ENCODE data around the gene GIPC1. TPM values are rescaled to one million over a fixed set of nuclear protein-coding genes. Genes with fewer than 3 reads are reported as not detected.

Gene GIPC1
- total and polyA plus RNA-seq, 9 of the 15 experiments (the other 6 are each of a cell fraction or from before 2014, with no cell fraction given) = 0.49 to 54.7 (median 24.8) TPM

DNA sequence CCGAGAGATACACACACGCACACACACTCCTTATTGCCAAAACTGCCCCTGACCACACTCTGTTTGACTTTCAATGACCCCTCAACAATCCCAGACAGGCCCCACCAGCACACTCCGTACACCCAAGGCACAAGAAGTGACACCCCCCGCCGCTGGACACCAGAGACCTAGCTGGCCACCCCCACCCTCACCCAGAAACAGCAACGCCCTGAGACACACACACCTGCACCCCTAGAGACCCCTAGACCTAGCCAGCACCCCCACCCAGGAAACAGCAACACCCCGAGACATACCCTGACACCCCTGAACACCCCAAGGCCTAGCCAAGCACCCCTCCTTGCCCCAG, 19.6 kb downstream of the GIPC1 start (continued):
- TF ChIP-seq, protein P1, sequence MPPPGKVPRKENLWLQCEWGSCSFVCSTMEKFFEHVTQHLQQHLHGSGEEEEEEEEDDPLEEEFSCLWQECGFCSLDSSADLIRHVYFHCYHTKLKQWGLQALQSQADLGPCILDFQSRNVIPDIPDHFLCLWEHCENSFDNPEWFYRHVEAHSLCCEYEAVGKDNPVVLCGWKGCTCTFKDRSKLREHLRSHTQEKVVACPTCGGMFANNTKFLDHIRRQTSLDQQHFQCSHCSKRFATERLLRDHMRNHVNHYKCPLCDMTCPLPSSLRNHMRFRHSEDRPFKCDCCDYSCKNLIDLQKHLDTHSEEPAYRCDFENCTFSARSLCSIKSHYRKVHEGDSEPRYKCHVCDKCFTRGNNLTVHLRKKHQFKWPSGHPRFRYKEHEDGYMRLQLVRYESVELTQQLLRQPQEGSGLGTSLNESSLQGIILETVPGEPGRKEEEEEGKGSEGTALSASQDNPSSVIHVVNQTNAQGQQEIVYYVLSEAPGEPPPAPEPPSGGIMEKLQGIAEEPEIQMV (tag; conservative IDR thresholded peaks at IDR 0.05; ENCODE audit: low read depth) = no peak
- TF ChIP-seq MAFF (IDR thresholded peaks at IDR 0.05; ENCODE audit: low read length) = no peak
- TF ChIP-seq NONO (IDR thresholded peaks at IDR 0.05; ENCODE audit: low read depth in 2 of 2, low read length in 1 of 2) = no peak

DNA sequence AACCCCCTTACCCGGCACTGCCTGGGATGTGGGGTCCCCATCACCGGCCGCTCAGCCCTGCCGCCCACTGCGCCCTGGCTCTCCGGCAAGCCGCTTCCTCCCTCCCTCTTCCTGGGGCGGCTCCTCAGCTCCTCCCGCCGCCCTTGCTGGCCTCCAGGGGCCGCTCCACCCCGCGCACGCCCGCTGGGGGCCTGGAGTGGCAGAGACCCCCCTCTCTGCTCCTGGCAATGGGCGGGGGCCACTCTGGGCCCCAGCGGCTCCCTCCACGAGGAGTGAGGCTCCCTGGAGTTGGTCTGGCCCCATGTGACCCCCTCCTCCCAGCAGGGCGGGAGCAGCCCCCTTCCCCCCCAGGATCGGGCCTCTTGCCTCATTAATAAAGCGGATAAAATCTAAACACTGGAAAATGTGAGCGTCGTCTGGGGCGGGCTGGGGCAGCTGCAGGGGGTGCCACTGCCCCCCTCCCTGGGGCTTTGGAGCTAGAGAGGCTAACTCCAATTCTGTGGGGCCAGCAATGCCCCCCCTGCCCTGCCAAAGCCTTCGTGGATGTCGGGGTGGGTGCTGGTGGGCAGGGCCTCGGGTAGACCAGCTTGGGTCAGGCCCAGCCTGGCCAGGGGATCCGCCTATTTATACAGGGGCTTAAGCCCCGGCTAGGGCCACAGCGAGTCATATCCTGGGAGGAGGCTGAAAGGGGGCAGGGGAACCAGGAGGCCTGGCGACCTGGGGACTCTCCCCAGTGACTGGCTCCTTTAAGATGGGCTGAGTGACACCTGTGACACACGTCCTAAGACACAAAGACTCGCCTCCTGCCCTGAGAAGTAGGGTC, 20.5 kb downstream of the GIPC1 start, which contains the start of gene PTGER1:
Gene PTGER1 (minus strand): TSS at position 104 of the 823 bp plus-strand sequence. CDS start 1,034 bp downstream, outside the sequence.
- Histone ChIP-seq H3K4me1 (replicated peaks in 1 of 2; ENCODE audit: control insufficient read depth in 2 of 2, insufficient read depth in 2 of 2, low read length in 2 of 2) (peaks cover 12 to 78% of the 10 kb centered on the region in 2 experiments), H3K79me2 (ENCODE audit: control insufficient read depth, insufficient read depth, low read length) (no peaks in the 10 kb centered on the region), H3K9me3 (replicated peaks; ENCODE audit: control insufficient read depth, insufficient read depth, low read depth, low read length) (no peaks in the 10 kb centered on the region), H2AFZ (ENCODE audit: low read depth, low read length) (peak within 1 kb of the TSS; percentile 78), H3K9ac (ENCODE audit: insufficient read depth in 1 of 2, low read depth in 2 of 2, low read length in 2 of 2) (peak within 1 kb of the TSS; percentile 3 to 87; a peak in 3 of 4 replicates), H3K36me3 (ENCODE audit: control insufficient read depth, insufficient read depth, low read length) (peaks cover 25% of the 10 kb centered on the region; the same call in 1 of the 3 replicates), H3K4me3 (peak within 1 kb of the TSS; percentile 26; the same call in 1 of the 2 replicates), H3K27me3 (ENCODE audit: control insufficient read depth in 2 of 2, insufficient read depth in 2 of 2, low read length in 2 of 2) (no peaks in the 10 kb centered on the region), H3K27ac (ENCODE audit: extremely low read depth, low read depth, low read length) (no peak within 1 kb of the TSS; the same call in 2 of the 3 replicates), H3K4me2 (ENCODE audit: insufficient read depth, low read length) (peak within 1 kb of the TSS; percentile 67), H4K20me1 (replicated peaks; ENCODE audit: control insufficient read depth, insufficient read depth, low read length) (no peaks in the 10 kb centered on the region), H3K9me1 (ENCODE audit: control insufficient read depth, insufficient read depth, low read length) (no peaks in the 10 kb centered on the region)
- CTCF ChIA-PET (ENCODE audit: low intra/inter-chr PET ratio) = no interaction called here
- peak; percentile 67 to 85 (median 80) for DNase-seq (ENCODE audit: extremely low read depth in 1 of 4, low spot score in 3 of 4)
- no TSS peak for BruUV-seq (replicated peaks)
- POLR2A ChIA-PET = interaction anchor here (0.6 kb wide), 1 partner anchor 141 kb away, joined by 3 read pairs; no protein-coding TSS in a partner anchor
- 10% methylated on average over 19 of the region's 33 CpGs for WGBS (ENCODE audit: insufficient coverage, low coverage, missing lambda C conversion rate)
- in situ Hi-C loops (cut with MboI) = loop anchor here (5.0 kb wide), 1 partner anchor 278 kb away; no protein-coding TSS in a partner anchor
- intact Hi-C loops (cut with micrococcal nuclease) = no loop called here
- peak; percentile 80 for FAIRE-seq
- ATAC-seq = peak; percentile 83
- TF ChIP-seq, protein P2, sequence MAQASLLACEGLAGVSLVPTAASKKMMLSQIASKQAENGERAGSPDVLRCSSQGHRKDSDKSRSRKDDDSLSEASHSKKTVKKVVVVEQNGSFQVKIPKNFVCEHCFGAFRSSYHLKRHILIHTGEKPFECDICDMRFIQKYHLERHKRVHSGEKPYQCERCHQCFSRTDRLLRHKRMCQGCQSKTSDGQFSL (CRISPR knock-in tag; IDR thresholded peaks at IDR 0.05) = peak; percentile 78; the same call in 1 of the 2 replicates
- TF ChIP-seq, protein P2 (tag; IDR thresholded peaks at IDR 0.05) = no peak
- TF ChIP-seq YY1 (IDR thresholded peaks at IDR 0.05; ENCODE audit: borderline replicate concordance in 1 of 3, control insufficient read depth in 1 of 3, extremely low read depth in 1 of 3, insufficient read depth in 3 of 3, insufficient read length in 1 of 3, insufficient replicate concordance in 2 of 3, low read depth in 1 of 3, low read length in 2 of 3) = peak in 1 of 3 experiments; percentile 49
- TF ChIP-seq GATAD2A (IDR thresholded peaks at IDR 0.05) = peak; percentile 49; the same call in 1 of the 2 replicates
- peak; percentile 36 for TF ChIP-seq KDM5B (IDR thresholded peaks at IDR 0.05; ENCODE audit: insufficient replicate concordance, low read depth, low read length)
- peak; percentile 35; the same call in 1 of the 2 replicates for TF ChIP-seq HCFC1 (IDR thresholded peaks at IDR 0.05; ENCODE audit: low read depth, low read length)
- TF ChIP-seq MAZ (CRISPR knock-in tag; conservative IDR thresholded peaks at IDR 0.05 in 1 of 2, IDR thresholded peaks at IDR 0.05 in 1 of 2) = peak; percentile 90 to 96

Measured in K562 (cell line).